Stimulated activated CD4-positive, alpha-beta T cell treated with anti-CD3 and anti-CD28 coated beads, Interleukin-1b, Interleukin-23, amount 100 ng/mL, for 48 hours (primary cell): Measurements from ENCODE around the gene MOCOS.

Experiments used
- DNase-seq: peaks from one replicate; pipeline ENCODE4 v3.0.0-alpha.2; 2020

The MOCOS gene

DNA sequence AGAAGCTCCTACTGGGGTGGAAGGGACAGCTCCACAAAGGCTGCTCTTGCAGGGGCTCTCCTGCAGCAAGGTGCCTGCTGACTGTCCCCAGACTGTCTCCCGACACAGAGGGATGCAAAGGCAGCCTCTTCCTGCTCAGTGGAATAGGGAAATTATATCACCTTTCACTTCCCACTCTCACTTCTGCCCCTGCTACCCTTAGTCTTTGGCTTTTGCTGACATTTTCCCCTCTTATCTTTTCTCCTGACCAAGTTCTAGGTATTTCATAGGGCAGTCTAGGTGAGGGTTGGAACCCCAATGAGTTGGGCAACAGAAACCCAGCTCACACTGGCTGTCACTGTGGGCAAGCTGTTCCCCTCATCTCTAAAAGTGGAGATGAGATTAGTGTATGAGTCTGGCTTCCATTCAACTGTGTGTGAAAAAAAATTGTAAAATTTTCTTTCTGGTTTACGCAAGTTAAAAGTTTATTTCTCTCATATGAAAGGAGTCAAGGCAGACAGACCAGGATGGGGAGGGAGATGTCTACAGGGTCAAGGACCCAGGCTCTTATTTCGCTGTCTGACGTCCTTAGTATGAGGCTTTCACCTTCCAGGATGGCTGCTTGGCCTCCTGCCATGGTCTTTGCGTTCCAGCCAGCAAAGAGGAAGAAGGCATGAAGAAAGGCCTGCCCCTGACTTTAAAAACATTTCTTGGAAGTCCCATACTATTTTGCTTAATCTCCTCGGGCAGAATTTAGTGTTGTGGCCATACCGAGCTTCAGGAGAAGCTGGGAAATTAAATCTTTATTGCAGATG, 7.5 kb upstream of the MOCOS start:
- no peak for DNase-seq

- no peak for DNase-seq
Observed at GRCh38 chr18:36181441-36181840, 5.9 kb upstream of the MOCOS start.

GRCh38 chr18:36181898-36182506, 5.3 kb upstream of the MOCOS start:
- no peak for DNase-seq

DNA sequence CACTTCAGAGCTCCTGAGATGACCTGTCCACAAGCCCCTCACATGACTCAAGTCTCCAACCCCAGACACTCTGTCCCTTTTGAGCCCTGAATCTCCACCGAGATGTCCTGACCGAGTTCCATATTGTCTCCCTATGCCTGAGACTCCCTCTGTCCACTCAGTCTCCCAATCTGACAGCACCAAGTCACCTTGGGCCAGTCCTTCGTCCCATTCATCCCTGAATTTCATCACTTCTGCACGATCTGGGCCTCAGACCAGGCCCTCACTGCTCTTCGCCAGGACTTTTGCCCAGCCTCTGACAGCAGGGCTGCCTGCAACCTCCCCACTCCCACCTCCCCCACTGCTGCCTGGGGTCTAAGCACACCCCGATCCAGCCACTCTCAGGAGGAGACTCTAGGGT, 4.3 kb upstream of the MOCOS start:
- no peak for DNase-seq

GRCh38 chr18:36183987-36184386, 3.3 kb upstream of the MOCOS start:
- DNase-seq, result no peak

DNA sequence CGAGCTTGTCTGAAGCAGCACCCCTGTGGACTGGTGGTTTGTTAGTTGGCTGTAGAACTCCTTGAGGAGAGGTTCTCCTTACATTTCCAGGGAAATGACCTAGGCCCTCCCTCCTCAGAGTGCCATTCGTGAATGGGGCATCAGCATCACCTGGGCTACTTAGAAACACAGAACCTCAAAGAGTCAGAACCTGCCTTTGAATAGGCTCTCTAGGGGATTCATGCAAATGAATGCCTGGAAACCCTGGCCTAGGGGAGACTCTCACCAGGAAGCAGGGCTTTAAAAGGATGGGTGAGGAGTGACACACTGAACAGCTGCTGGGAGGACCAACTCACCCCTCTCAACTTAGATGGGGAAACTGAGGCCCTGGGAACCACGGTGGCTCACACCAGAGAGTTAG, 2.1 kb upstream of the MOCOS start:
- no peak for DNase-seq

GRCh38 chr18:36185901-36186460, 1.3 kb upstream of the MOCOS start:
- DNase-seq, result no peak

- no peak for DNase-seq
Observed at GRCh38 chr18:36186461-36187192, 670 bp upstream of the MOCOS start.

- no peak for DNase-seq
Observed at GRCh38 chr18:36187826-36188721, 777 bp downstream of the MOCOS start.

GRCh38 chr18:36188916-36189315, 1.6 kb downstream of the MOCOS start:
- no peak for DNase-seq

DNA sequence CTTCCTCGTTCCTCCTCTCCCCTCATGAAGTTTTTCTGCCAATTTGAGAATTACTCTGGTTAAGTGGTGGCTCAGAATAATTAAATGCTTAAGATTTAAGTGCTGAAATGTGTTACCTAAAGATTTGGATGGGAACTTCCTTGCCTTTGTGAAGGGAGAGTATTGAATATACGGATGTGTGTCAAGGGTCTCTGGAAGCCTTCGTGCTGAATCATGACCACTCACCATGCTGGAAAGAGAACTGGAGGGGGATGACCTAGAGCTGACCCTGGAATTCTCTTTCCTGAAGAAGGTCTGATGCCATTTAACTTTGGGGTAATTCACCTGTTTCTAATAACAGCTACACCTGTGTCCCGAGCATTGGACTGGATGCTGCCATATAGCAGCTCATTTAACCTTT, 2.2 kb downstream of the MOCOS start:
- no peak for DNase-seq

DNA sequence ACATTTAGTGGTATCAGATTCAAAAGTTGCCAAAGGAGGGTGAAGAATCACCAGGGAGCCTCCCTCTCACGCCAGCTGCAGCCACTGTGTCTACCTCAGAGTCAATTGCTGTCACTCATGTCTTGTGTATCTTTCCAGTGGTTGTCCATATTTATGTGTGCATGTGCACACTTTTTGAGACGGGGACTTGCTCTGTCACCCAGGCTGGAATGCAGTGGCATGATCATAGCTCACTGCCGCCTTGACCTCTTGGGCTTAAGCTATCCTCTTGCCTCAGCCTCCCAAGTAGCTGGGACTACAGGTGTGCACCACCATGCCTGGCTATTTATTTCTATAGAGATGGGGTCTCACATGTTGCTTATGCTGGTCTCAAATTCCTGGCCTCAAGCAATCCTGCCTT, 4.0 kb downstream of the MOCOS start:
- DNase-seq, result no peak

DNA sequence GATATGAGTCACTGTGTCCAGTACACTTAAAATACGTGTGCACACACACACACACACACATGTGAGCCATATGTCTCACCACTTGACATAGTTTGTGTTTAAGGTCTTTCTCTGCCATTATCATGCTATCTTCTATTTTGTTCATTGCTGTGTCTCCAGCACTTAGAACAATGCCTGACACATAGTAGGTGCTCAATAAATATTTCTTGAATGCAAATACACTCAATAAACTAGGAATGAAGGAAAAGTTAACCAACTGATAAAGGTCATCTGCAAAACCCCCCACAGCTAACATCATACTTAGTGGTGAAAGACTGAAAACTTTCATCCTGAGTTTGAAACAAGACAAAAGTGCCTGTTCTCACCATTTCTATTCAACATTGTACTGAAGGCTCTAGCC, 4.4 kb downstream of the MOCOS start:
- DNase-seq, result no peak

DNA sequence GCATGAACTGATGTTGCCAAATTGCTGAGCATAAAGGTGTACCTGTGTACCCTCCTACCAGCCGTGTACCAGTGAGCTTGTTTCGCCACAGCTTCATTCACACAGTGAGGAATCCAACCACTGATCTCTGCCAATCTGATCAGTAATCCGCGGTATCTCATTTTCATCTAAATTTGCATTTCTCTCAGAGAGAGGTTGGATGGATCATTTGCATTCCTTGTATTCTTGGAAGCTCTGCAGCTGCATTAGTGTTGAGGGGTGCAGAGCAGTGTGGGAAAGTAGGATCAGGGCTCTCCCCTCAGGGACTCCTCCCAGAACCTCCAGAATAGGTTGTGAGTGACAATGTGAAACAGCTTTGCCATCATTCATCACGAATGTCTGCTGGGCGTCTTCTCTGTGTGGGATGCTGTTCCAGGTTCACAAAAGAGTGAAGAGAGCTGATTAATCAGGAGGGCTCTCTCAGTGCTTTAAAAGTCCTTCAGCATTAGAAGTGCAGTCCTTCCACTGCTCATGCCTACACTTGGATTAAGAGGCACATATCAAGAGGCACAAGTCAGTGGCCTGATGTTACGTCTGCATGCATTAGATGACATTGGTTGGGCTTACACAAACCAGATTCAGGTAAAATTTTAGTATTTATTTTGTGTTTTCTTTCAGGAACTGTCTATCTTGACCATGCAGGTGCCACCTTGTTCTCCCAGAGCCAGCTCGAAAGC, 7.5 kb downstream of the MOCOS start:
- DNase-seq, result no peak

GRCh38 chr18:36195427-36196122, 8.3 kb downstream of the MOCOS start:
- DNase-seq, result no peak

DNA sequence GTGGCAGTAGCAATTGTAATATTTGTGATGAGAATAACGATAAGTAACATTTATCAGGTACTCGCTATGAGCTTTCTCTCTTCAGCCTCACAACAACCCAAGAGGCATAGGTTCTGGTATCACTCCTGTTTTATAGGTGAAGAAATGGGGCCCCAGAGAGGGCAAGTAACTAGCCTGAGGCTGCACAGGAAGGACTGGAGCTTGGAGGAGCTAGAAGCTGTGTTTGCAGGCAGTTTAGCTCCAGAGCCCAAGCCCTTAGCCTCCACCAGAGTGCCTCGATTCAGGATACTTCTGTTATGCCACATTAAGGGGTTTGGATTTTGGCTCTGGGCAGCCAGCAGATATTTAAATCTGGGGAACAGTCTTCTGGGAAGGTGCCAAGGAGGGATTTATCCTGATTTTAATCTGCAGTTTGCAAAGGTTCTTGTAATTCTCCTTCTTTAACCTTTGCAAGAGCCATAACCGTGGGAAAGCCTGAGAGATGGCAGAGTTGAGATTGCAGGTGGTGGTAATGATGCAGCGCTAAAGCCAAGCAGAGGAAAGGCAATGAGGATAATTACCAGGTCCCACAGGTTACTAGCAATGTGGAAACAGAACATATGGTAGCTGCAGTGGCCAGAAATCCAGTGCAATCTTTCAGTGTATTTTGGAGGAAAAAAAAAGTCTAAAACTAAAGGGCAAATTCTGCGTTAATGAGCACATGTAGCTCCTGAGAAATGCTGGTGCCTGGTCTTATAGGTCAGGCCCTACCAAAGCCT, 9.1 kb downstream of the MOCOS start:
- DNase-seq, result no peak

- no peak for DNase-seq
Observed at GRCh38 chr18:36197511-36198166, 10.3 kb downstream of the MOCOS start.

- DNase-seq, result no peak
Observed at GRCh38 chr18:36199691-36200295, 12.5 kb downstream of the MOCOS start.

- no peak for DNase-seq
Observed at GRCh38 chr18:36200354-36200771, 13.1 kb downstream of the MOCOS start.

DNA sequence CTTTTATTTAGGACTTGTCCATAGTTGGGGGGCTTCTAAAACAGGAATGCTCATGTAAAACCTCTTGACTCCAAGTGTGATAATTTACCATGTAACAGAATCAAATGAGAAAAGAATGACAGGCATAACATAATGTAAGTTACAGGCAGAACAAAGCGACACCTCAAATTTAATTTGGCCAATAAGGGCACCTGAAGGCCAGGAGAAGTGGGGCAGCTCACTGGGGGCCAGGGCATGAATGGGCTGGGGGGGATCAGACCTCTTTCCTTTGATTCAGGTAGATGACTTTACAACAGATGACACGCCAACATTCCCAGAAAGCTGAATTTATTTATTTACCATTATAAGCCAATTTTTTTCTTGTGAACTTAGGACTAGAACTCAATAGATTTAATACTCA, 14.5 kb downstream of the MOCOS start:
- no peak for DNase-seq
